Measurements from ENCODE around the gene HCFC2.
"Not testable (repeated sequence)": the region's sequence is repeated elsewhere in the genome, so short reads cannot be mapped to it uniquely, and the experiment has no call there.

HCFC2 gene

GRCh38 chr12:104109446-104110271, 45.3 kb downstream of the HCFC2 start:
- DNase-seq (ENCODE audit: low read depth in 1 of 2, low spot score in 1 of 2), result no peak
- TF ChIP-seq POLR2AphosphoS5 (IDR thresholded peaks at IDR 0.05; ENCODE audit: low read depth) (no peak), SPI1 (IDR thresholded peaks at IDR 0.05; ENCODE audit: borderline replicate concordance, low read depth) (no peak), REST (IDR thresholded peaks at IDR 0.05; ENCODE audit: insufficient replicate concordance, low read depth) (no peak), GABPA (IDR thresholded peaks at IDR 0.05; ENCODE audit: low read depth) (no peak), CTCF (IDR thresholded peaks at IDR 0.05; ENCODE audit: insufficient read depth, low read length) (no peak)
- no peak overlapping the region for H3K27ac ChIP-seq (replicated peaks)
- H3K4me3 ChIP-seq (replicated peaks; ENCODE audit: insufficient read depth, low read length), result no peak overlapping the region
- no peaks in the 10 kb centered on the region for H3K27me3 ChIP-seq (ENCODE audit: insufficient read depth, poor library complexity, severe bottlenecking)

- not testable (repeated sequence) for H3K27me3 ChIP-seq (ENCODE audit: insufficient read depth, poor library complexity, severe bottlenecking); H3K4me3 ChIP-seq (replicated peaks; ENCODE audit: insufficient read depth, low read length); DNase-seq (ENCODE audit: low read depth in 1 of 2, low spot score in 1 of 2); H3K27ac ChIP-seq (replicated peaks)
These were observed 50.7 kb downstream of the HCFC2 start for GRCh38 chr12:104114834-104115586.

GRCh38 chr12:104115587-104115975, 51.2 kb downstream of the HCFC2 start:
- TF ChIP-seq CTCF (IDR thresholded peaks at IDR 0.05; ENCODE audit: insufficient read depth, low read length) (no peak), REST (IDR thresholded peaks at IDR 0.05; ENCODE audit: insufficient replicate concordance, low read depth) (no peak), GABPA (IDR thresholded peaks at IDR 0.05; ENCODE audit: low read depth) (no peak), POLR2AphosphoS5 (IDR thresholded peaks at IDR 0.05; ENCODE audit: low read depth) (no peak), SPI1 (IDR thresholded peaks at IDR 0.05; ENCODE audit: borderline replicate concordance, low read depth) (no peak)
- DNase-seq (ENCODE audit: low read depth in 1 of 2, low spot score in 1 of 2), result no peak
- H3K27ac ChIP-seq (replicated peaks), result no peak overlapping the region
- no peaks in the 10 kb centered on the region for H3K27me3 ChIP-seq (ENCODE audit: insufficient read depth, poor library complexity, severe bottlenecking)
- H3K4me3 ChIP-seq (replicated peaks; ENCODE audit: insufficient read depth, low read length), result no peak overlapping the region

GRCh38 chr12:104121001-104121400, 56.7 kb downstream of the HCFC2 start:
- TF ChIP-seq SPI1 (IDR thresholded peaks at IDR 0.05; ENCODE audit: borderline replicate concordance, low read depth), result no peak
- no peak for TF ChIP-seq GABPA (IDR thresholded peaks at IDR 0.05; ENCODE audit: low read depth)
- no peak for TF ChIP-seq CTCF (IDR thresholded peaks at IDR 0.05; ENCODE audit: insufficient read depth, low read length)
- no peak for TF ChIP-seq POLR2AphosphoS5 (IDR thresholded peaks at IDR 0.05; ENCODE audit: low read depth)
- TF ChIP-seq REST (IDR thresholded peaks at IDR 0.05; ENCODE audit: insufficient replicate concordance, low read depth), result no peak
- Histone ChIP-seq H3K27ac (replicated peaks) (no peak overlapping the region), H3K27me3 (ENCODE audit: insufficient read depth, poor library complexity, severe bottlenecking) (no peaks in the 10 kb centered on the region), H3K4me3 (replicated peaks; ENCODE audit: insufficient read depth, low read length) (no peak overlapping the region)
- DNase-seq (ENCODE audit: low read depth in 1 of 2, low spot score in 1 of 2), result no peak

All from HL-60 (cell line).